ENCODE measurements around the gene PCDHGA10.
"Not testable (repeated sequence)": the region's sequence is repeated elsewhere in the genome, so short reads cannot be mapped to it uniquely, and the experiment has no call there.

PCDHGA10 gene

GRCh38 chr5:141384471-141385267, 28.1 kb upstream of the PCDHGA10 start:
- Mint-ChIP-seq H3K4me1 (ENCODE audit: low read depth) (no peaks in the 10 kb centered on the region), H3K9me3 (peaks cover 28% of the 10 kb centered on the region), H3K27me3 (ENCODE audit: low read depth) (peaks cover 26% of the 10 kb centered on the region), H3K36me3 (ENCODE audit: low read depth) (no peaks in the 10 kb centered on the region), H3K27ac (no peak overlapping the region), H3K4me3 (no peak overlapping the region)
- DNase-seq (ENCODE audit: low spot score): no peak

GRCh38 chr5:141387557-141388311, 25.1 kb upstream of the PCDHGA10 start, which contains the start of gene PCDHGB4:
PCDHGB4 (plus strand) TSS chr5:141387698; CDS start chr5:141387885, 187 bp downstream.
- peaks cover 39% of the 10 kb centered on the region for H3K9me3 Mint-ChIP-seq
- peak within 1 kb of the TSS; percentile 36 for H3K4me3 Mint-ChIP-seq
- H3K27me3 Mint-ChIP-seq (ENCODE audit: low read depth): peaks cover 23% of the 10 kb centered on the region
- H3K36me3 Mint-ChIP-seq (ENCODE audit: low read depth); DNase-seq (ENCODE audit: low spot score); H3K27ac Mint-ChIP-seq; H3K4me1 Mint-ChIP-seq (ENCODE audit: low read depth): not testable (repeated sequence)

GRCh38 chr5:141388661-141389060, 24.1 kb upstream of the PCDHGA10 start:
- Mint-ChIP-seq H3K4me3 (no peak overlapping the region), H3K9me3 (peaks cover 36% of the 10 kb centered on the region), H3K27me3 (ENCODE audit: low read depth) (peaks cover 27% of the 10 kb centered on the region), H3K36me3 (ENCODE audit: low read depth) (no peaks in the 10 kb centered on the region), H3K4me1 (ENCODE audit: low read depth) (no peaks in the 10 kb centered on the region), H3K27ac (no peak overlapping the region)
- no peak for DNase-seq (ENCODE audit: low spot score)

GRCh38 chr5:141389153-141390042, 23.4 kb upstream of the PCDHGA10 start:
- Mint-ChIP-seq H3K9me3 (peaks cover 36% of the 10 kb centered on the region), H3K4me1 (ENCODE audit: low read depth) (no peaks in the 10 kb centered on the region), H3K36me3 (ENCODE audit: low read depth) (no peaks in the 10 kb centered on the region), H3K27ac (no peak overlapping the region), H3K27me3 (ENCODE audit: low read depth) (peaks cover 24% of the 10 kb centered on the region), H3K4me3 (no peak overlapping the region)
- no peak for DNase-seq (ENCODE audit: low spot score)

- no peak for DNase-seq (ENCODE audit: low spot score)
- Mint-ChIP-seq H3K27ac (no peak within 1 kb of the TSS), H3K4me1 (ENCODE audit: low read depth) (no peaks in the 10 kb centered on the region), H3K4me3 (no peak within 1 kb of the TSS), H3K27me3 (ENCODE audit: low read depth) (peaks cover 21% of the 10 kb centered on the region), H3K9me3 (peaks cover 37% of the 10 kb centered on the region), H3K36me3 (ENCODE audit: low read depth) (no peaks in the 10 kb centered on the region)
Observed at GRCh38 chr5:141392429-141393198, 20.2 kb upstream of the PCDHGA10 start, which contains the start of gene PCDHGA8. PCDHGA8 (plus strand) TSS chr5:141392633; CDS start chr5:141392814, 181 bp downstream.

GRCh38 chr5:141393267-141393666, 19.5 kb upstream of the PCDHGA10 start:
- H3K4me1 Mint-ChIP-seq (ENCODE audit: low read depth): no peaks in the 10 kb centered on the region
- no peak overlapping the region for H3K27ac Mint-ChIP-seq
- peaks cover 21% of the 10 kb centered on the region for H3K27me3 Mint-ChIP-seq (ENCODE audit: low read depth)
- peaks cover 36% of the 10 kb centered on the region for H3K9me3 Mint-ChIP-seq
- no peak overlapping the region for H3K4me3 Mint-ChIP-seq
- DNase-seq (ENCODE audit: low spot score): no peak
- H3K36me3 Mint-ChIP-seq (ENCODE audit: low read depth): no peaks in the 10 kb centered on the region

GRCh38 chr5:141394401-141395187, 18.2 kb upstream of the PCDHGA10 start:
- H3K4me3 Mint-ChIP-seq, H3K27ac Mint-ChIP-seq: not testable (repeated sequence)
- peaks cover 27% of the 10 kb centered on the region for H3K27me3 Mint-ChIP-seq (ENCODE audit: low read depth)

GRCh38 chr5:141397756-141398551, 14.8 kb upstream of the PCDHGA10 start, which contains the start of gene PCDHGB5:
PCDHGB5 (plus strand) TSS chr5:141397947; CDS start chr5:141398128, 181 bp downstream.
- H3K36me3 Mint-ChIP-seq (ENCODE audit: low read depth); DNase-seq (ENCODE audit: low spot score); H3K4me1 Mint-ChIP-seq (ENCODE audit: low read depth); H3K27ac Mint-ChIP-seq: not testable (repeated sequence)
- H3K27me3 Mint-ChIP-seq (ENCODE audit: low read depth): peaks cover 34% of the 10 kb centered on the region
- H3K4me3 Mint-ChIP-seq: peak within 1 kb of the TSS; percentile 63
- H3K9me3 Mint-ChIP-seq: peaks cover 30% of the 10 kb centered on the region

More at GRCh38 chr5:141394401-141395187, 18.2 kb upstream of the PCDHGA10 start:
- H3K9me3 Mint-ChIP-seq: peaks cover 34% of the 10 kb centered on the region
- H3K36me3 Mint-ChIP-seq (ENCODE audit: low read depth); DNase-seq (ENCODE audit: low spot score); H3K4me1 Mint-ChIP-seq (ENCODE audit: low read depth): not testable (repeated sequence)

GRCh38 chr5:141398608-141399007, 14.2 kb upstream of the PCDHGA10 start:
- DNase-seq (ENCODE audit: low spot score): no peak
- peaks cover 35% of the 10 kb centered on the region for H3K27me3 Mint-ChIP-seq (ENCODE audit: low read depth)
- no peak overlapping the region for H3K27ac Mint-ChIP-seq
- peaks cover 26% of the 10 kb centered on the region for H3K9me3 Mint-ChIP-seq
- H3K36me3 Mint-ChIP-seq (ENCODE audit: low read depth): no peaks in the 10 kb centered on the region
- peak overlapping the region; percentile 14 for H3K4me3 Mint-ChIP-seq
- no peaks in the 10 kb centered on the region for H3K4me1 Mint-ChIP-seq (ENCODE audit: low read depth)

GRCh38 chr5:141399555-141400258, 13.1 kb upstream of the PCDHGA10 start:
- DNase-seq (ENCODE audit: low spot score): no peak
- peak overlapping the region; percentile 64 for H3K27ac Mint-ChIP-seq
- no peaks in the 10 kb centered on the region for H3K36me3 Mint-ChIP-seq (ENCODE audit: low read depth)
- H3K4me1 Mint-ChIP-seq (ENCODE audit: low read depth): no peaks in the 10 kb centered on the region
- H3K4me3 Mint-ChIP-seq: no peak overlapping the region
- H3K27me3 Mint-ChIP-seq (ENCODE audit: low read depth): peaks cover 38% of the 10 kb centered on the region
- peaks cover 19% of the 10 kb centered on the region for H3K9me3 Mint-ChIP-seq

GRCh38 chr5:141402553-141403243, 10.1 kb upstream of the PCDHGA10 start, which contains the start of gene PCDHGA9:
PCDHGA9 (plus strand) TSS chr5:141402778; CDS start chr5:141402953, 175 bp downstream.
- H3K4me1 Mint-ChIP-seq (ENCODE audit: low read depth): no peaks in the 10 kb centered on the region
- no peak within 1 kb of the TSS for H3K27ac Mint-ChIP-seq
- no peak within 1 kb of the TSS for H3K4me3 Mint-ChIP-seq
- H3K36me3 Mint-ChIP-seq (ENCODE audit: low read depth): no peaks in the 10 kb centered on the region
- peaks cover 14% of the 10 kb centered on the region for H3K9me3 Mint-ChIP-seq
- H3K27me3 Mint-ChIP-seq (ENCODE audit: low read depth): peaks cover 43% of the 10 kb centered on the region
- no peak for DNase-seq (ENCODE audit: low spot score)
